Ishikawa (cell line): Measurements from ENCODE around the gene CDC42EP4.

Experiments used
- CEBPB ChIP-seq: IDR thresholded peaks from 2 replicates; pipeline ENCODE4 v1.6.1; 2012
- CREB1 ChIP-seq: IDR thresholded peaks from 2 replicates; pipeline ENCODE4 v1.6.1; 2012; ENCODE audit warnings: low read depth
- EGR1 ChIP-seq: IDR thresholded peaks from 2 replicates; pipeline ENCODE4 v1.6.1; 2012
- EP300 ChIP-seq: IDR thresholded peaks from 2 replicates; pipeline ENCODE4 v1.6.1; 2012; ENCODE audit warnings: borderline replicate concordance
- NFIC ChIP-seq: IDR thresholded peaks from 2 replicates; pipeline ENCODE4 v1.6.1; 2012
- RAD21 ChIP-seq: IDR thresholded peaks from 2 replicates; pipeline ENCODE4 v1.6.1; 2012; ENCODE audit warnings: low read depth
- TAF1 ChIP-seq: IDR thresholded peaks from 2 replicates; pipeline ENCODE4 v1.6.1; 2012; ENCODE audit warnings: low read depth, mild to moderate bottlenecking
- TEAD4 ChIP-seq: IDR thresholded peaks from 2 replicates; pipeline ENCODE4 v1.6.1; 2012
- ZBTB7A ChIP-seq: IDR thresholded peaks from 2 replicates; pipeline ENCODE4 v1.6.1; 2012; ENCODE audit warnings: low read depth
- TF ChIP-seq, protein P1 (sequence below): IDR thresholded peaks from 2 replicates; pipeline ENCODE4 v1.6.1; 2012
- TF ChIP-seq, protein P2 (sequence below): IDR thresholded peaks from 2 replicates; pipeline ENCODE4 v1.6.1; 2012

DNA sequence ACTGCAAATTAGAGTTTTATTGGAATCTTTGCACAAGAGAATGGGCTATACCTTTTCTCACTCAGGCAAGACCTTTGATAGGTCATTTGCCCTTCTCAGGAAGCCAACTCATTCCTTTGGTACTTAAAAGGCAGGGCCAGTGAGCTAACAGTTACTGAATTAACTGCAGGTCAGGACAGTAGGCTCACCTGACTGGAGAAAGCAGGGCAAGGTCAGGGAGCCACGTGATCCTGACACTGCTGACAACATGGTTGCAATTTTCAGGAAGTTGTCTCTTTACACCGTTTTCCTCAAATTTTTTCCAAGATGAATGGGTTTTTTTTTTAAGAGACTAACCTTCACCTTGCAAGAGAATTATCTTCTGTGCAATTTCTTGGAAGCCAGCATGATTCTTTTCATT is 71.2 kb downstream of the CDC42EP4 start:
- TF ChIP-seq ZBTB7A (no peak), CREB1 (no peak), EGR1 (no peak), TEAD4 (no peak), EP300 (no peak), NFIC (no peak), TAF1 (no peak), RAD21 (no peak), CEBPB (no peak)
- TF ChIP-seq, protein P1, sequence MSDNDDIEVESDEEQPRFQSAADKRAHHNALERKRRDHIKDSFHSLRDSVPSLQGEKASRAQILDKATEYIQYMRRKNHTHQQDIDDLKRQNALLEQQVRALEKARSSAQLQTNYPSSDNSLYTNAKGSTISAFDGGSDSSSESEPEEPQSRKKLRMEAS = no peak
- TF ChIP-seq, protein P2, sequence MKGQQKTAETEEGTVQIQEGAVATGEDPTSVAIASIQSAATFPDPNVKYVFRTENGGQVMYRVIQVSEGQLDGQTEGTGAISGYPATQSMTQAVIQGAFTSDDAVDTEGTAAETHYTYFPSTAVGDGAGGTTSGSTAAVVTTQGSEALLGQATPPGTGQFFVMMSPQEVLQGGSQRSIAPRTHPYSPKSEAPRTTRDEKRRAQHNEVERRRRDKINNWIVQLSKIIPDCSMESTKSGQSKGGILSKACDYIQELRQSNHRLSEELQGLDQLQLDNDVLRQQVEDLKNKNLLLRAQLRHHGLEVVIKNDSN = no peak
